Osteocyte (in vitro differentiated cells): ENCODE results near the gene EEF1G. TPM values are rescaled to one million over a fixed set of nuclear protein-coding genes. Genes with fewer than 3 reads are reported as not detected.

Source experiments
- DNase-seq: peaks from one replicate; pipeline ENCODE4 v3.0.0; 2021; ENCODE audit warnings: mixed read lengths; ENCODE audit not compliant: unreplicated experiment; ENCODE audit errors: extremely low spot score
- H3K27ac Mint-ChIP-seq: one replicate; pipeline ENCODE4 v1.8.0; 2021; ENCODE audit warnings: mild to moderate bottlenecking, mixed read lengths; ENCODE audit not compliant: unreplicated experiment
- H3K27me3 Mint-ChIP-seq: one replicate; pipeline ENCODE4 v1.8.0; 2021; ENCODE audit warnings: mixed read lengths; ENCODE audit not compliant: unreplicated experiment
- H3K36me3 Mint-ChIP-seq: one replicate; pipeline ENCODE4 v1.8.0; 2021; ENCODE audit warnings: mixed read lengths; ENCODE audit not compliant: unreplicated experiment
- H3K4me1 Mint-ChIP-seq: one replicate; pipeline ENCODE4 v1.8.0; 2021; ENCODE audit warnings: mixed read lengths; ENCODE audit not compliant: unreplicated experiment
- H3K4me3 Mint-ChIP-seq: one replicate; pipeline ENCODE4 v1.8.0; 2021; ENCODE audit warnings: mild to moderate bottlenecking, moderate library complexity, mixed read lengths; ENCODE audit not compliant: unreplicated experiment
- H3K9me3 Mint-ChIP-seq: one replicate; pipeline ENCODE4 v1.8.0; 2021; ENCODE audit warnings: mixed read lengths; ENCODE audit not compliant: unreplicated experiment
- total RNA-seq: library from RNA; stranded (reverse); gene quantifications from 2 replicates; pipeline ENCODE4 v1.2.1, GENCODE V29; 2021
- TF ChIP-seq, protein P1 (sequence below): fragments of 200-600 bp; sonication (generic); IDR thresholded peaks from 2 replicates; pipeline ENCODE4 v1.5.0; 2021; ENCODE audit warnings: antibody characterized with exemption, mild to moderate bottlenecking, moderate library complexity

EEF1G gene
- total RNA-seq, 1 donor from 2014 or later: 1,404 TPM

GRCh38 chr11:62611705-62612365 is 38.1 kb upstream of the EEF1G start:
- TF ChIP-seq, protein P1, sequence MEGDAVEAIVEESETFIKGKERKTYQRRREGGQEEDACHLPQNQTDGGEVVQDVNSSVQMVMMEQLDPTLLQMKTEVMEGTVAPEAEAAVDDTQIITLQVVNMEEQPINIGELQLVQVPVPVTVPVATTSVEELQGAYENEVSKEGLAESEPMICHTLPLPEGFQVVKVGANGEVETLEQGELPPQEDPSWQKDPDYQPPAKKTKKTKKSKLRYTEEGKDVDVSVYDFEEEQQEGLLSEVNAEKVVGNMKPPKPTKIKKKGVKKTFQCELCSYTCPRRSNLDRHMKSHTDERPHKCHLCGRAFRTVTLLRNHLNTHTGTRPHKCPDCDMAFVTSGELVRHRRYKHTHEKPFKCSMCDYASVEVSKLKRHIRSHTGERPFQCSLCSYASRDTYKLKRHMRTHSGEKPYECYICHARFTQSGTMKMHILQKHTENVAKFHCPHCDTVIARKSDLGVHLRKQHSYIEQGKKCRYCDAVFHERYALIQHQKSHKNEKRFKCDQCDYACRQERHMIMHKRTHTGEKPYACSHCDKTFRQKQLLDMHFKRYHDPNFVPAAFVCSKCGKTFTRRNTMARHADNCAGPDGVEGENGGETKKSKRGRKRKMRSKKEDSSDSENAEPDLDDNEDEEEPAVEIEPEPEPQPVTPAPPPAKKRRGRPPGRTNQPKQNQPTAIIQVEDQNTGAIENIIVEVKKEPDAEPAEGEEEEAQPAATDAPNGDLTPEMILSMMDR: no peak
- Mint-ChIP-seq H3K4me1 (peaks cover 19% of the 10 kb centered on the region), H3K27me3 (no peaks in the 10 kb centered on the region), H3K27ac (peak overlapping the region; percentile 97), H3K4me3 (peak overlapping the region; percentile 93), H3K36me3 (peaks cover 9% of the 10 kb centered on the region), H3K9me3 (no peaks in the 10 kb centered on the region)
- DNase-seq: no peak

DNA sequence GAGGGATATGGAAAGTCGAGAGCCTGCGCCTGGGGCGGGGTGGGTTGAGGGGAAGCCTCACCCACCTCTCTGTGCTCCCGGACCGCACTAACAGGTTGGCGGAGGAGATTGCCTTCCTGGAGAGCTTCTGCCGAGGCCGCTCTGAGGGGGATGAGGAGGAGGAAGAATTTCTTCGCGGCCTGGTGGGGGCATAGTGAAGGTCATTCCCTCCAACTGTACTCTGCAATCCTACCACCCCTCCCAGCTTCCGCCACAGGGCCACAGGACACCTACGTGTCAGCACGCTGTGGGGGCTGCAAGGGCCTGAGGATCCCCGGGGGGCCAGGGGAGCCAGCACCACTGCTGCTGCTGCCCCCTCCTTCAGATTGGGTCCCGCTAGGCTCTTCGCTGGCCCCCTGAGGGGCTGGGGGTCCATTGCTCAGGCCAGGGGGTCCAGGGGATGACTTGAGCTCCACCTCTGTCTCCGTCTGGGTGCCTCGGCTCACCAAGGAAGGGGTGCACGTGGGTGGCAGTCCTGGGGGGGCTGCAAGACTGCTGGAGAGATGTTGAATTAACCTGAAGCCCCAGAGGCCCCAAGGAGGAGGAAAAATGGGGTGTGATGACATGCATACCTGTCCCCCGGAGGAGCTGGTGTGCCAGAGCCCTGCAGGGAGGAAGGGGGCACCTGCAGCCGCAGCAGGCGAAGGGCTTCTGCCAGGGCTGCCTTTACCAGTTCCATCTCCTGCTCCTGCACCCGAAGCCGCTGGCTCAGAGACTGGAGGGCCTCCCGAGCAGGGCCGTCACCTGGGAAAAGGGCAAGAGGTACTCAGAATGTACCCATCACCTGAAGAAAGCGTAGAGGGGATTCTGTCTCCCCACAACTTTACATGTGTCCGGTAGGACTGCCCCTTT is 37.4 kb upstream of the EEF1G start:
- H3K36me3 Mint-ChIP-seq: peaks cover 10% of the 10 kb centered on the region
- H3K27ac Mint-ChIP-seq: peak overlapping the region; percentile 97
- H3K4me3 Mint-ChIP-seq: peak overlapping the region; percentile 93
- H3K9me3 Mint-ChIP-seq: no peaks in the 10 kb centered on the region
- DNase-seq: no peak
- H3K4me1 Mint-ChIP-seq: peaks cover 19% of the 10 kb centered on the region
- no peaks in the 10 kb centered on the region for H3K27me3 Mint-ChIP-seq
- TF ChIP-seq, protein P1: no peak

- DNase-seq: no peak
- Mint-ChIP-seq H3K27ac (peak overlapping the region; percentile 47), H3K9me3 (no peaks in the 10 kb centered on the region), H3K4me1 (peaks cover 19% of the 10 kb centered on the region), H3K4me3 (peak overlapping the region; percentile 51), H3K27me3 (no peaks in the 10 kb centered on the region), H3K36me3 (peaks cover 10% of the 10 kb centered on the region)
- TF ChIP-seq, protein P1: no peak
Measured at GRCh38 chr11:62610403-62610802, 36.7 kb upstream of the EEF1G start.

DNA sequence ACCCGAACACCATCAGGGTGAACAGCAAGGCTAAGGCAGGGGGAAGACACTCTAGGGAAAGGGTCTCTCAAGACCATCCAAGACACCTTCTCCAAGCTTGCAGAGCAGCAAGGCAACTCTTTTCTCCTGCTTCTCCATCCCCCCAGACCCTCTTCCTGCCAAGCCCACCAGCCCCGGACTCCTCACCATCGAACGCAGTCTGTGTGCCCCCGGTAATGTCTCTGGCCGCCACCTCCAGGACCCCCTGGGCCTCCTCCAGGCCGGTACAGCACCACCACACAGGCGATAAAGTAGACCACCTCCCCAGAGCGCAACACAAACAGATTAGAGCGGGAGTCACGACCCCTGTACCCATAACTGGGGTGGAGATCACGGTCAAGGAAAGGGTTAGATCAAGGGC is 35.1 kb upstream of the EEF1G start:
- Mint-ChIP-seq H3K4me3 (no peak overlapping the region), H3K4me1 (peaks cover 19% of the 10 kb centered on the region), H3K27ac (peak overlapping the region; percentile 38), H3K27me3 (no peaks in the 10 kb centered on the region), H3K9me3 (no peaks in the 10 kb centered on the region), H3K36me3 (peaks cover 14% of the 10 kb centered on the region)
- TF ChIP-seq, protein P1: no peak
- no peak for DNase-seq

- H3K27ac Mint-ChIP-seq: no peak overlapping the region
- no peak overlapping the region for H3K4me3 Mint-ChIP-seq
- H3K9me3 Mint-ChIP-seq: no peaks in the 10 kb centered on the region
- no peak for DNase-seq
- no peaks in the 10 kb centered on the region for H3K27me3 Mint-ChIP-seq
- peaks cover 14% of the 10 kb centered on the region for H3K36me3 Mint-ChIP-seq
- TF ChIP-seq, protein P1: no peak
- H3K4me1 Mint-ChIP-seq: peaks cover 26% of the 10 kb centered on the region
Measured at GRCh38 chr11:62607714-62608113, 34.0 kb upstream of the EEF1G start.
